HG03066 (cell line): ENCODE data around the gene SLC39A3.
"Not testable (repeated sequence)": the region's sequence is repeated elsewhere in the genome, so short reads cannot be mapped to it uniquely, and the experiment has no call there.

ENCODE experiments used
- ATAC-seq: cut with Tn5 transposase; IDR thresholded peaks from one replicate; pipeline ENCODE4 v1.9.1; 2021; ENCODE audit warnings: low read depth; ENCODE audit not compliant: unreplicated experiment

SLC39A3 gene

DNA sequence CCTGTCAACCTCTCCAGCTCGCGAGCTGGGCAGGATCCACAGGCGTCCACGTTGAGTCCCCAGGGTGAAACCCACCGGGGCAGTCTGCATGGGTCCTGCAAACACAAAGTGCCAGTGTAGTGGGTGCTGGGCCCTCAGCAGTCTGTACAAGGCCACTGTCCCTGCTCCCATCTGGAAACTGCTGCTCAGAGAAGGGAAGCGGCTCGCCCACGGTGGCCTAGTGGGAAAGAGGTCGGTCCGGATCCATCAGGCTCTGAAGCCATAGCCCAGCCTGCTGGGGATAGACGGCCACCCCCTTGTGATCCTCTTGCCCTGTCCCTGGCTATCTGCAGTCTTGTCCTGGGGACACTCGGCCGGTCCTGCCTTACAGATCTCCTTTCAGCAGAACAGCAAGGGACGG lies 16.1 kb downstream of the SLC39A3 start:
- ATAC-seq = no peak

DNA sequence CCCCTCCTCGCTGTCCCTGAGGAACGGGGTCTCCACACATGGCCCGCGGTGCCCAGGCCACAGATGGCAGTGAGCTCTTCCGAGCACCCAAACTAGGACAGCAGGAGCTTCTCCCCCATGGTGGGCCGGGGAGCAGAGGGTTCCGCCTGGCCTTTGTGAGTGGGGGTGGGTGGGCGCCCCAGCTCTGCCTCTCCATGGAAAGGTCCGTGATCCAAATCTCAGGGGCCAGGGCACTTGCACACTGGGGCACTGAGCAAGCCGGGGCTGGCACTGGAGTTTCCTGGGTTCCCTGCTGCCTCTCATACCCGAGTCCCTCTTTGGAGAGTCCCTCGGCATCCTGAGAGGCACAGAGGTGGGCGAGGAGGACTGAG lies 16.5 kb downstream of the SLC39A3 start:
- ATAC-seq = no peak

DNA sequence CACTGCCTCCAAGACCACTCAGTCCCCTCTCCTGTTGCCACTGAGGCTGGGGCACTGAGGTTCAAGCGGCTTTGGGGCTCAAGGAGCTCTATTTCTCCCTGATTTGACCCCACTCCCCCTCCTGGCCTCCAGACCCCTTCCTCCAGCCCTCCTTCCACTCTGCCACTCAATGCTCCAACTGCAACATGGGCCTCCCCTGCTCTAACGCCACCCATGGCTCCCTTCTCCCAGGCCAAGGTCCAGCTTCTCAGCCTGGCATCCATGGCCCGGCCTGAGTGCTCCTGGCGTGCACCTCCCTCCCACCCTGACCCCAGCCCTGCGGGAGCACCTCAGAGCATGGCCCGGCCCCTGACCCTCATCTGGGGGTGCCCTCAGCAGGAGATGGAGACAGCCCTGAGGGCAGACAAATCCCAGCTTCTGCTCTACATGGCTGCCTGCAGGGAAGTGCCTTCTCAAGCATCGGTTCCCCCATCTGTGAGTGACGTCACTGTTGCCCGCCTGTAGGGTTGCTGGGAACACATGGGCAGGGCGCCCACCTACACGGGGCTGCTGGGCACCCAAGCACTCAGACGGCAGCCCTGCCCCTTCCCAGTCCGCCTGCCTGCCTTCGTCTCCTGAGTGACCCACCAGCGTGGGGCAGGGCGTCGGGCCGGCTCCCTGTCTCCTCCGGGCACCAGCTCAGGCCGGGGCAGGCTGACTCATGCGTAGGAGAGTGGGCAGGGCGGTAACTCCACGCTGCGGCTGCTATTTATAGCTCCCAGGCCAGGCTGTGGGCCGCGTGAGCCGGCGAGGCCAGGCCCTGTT lies 17.1 kb downstream of the SLC39A3 start:
- ATAC-seq = no peak

DNA sequence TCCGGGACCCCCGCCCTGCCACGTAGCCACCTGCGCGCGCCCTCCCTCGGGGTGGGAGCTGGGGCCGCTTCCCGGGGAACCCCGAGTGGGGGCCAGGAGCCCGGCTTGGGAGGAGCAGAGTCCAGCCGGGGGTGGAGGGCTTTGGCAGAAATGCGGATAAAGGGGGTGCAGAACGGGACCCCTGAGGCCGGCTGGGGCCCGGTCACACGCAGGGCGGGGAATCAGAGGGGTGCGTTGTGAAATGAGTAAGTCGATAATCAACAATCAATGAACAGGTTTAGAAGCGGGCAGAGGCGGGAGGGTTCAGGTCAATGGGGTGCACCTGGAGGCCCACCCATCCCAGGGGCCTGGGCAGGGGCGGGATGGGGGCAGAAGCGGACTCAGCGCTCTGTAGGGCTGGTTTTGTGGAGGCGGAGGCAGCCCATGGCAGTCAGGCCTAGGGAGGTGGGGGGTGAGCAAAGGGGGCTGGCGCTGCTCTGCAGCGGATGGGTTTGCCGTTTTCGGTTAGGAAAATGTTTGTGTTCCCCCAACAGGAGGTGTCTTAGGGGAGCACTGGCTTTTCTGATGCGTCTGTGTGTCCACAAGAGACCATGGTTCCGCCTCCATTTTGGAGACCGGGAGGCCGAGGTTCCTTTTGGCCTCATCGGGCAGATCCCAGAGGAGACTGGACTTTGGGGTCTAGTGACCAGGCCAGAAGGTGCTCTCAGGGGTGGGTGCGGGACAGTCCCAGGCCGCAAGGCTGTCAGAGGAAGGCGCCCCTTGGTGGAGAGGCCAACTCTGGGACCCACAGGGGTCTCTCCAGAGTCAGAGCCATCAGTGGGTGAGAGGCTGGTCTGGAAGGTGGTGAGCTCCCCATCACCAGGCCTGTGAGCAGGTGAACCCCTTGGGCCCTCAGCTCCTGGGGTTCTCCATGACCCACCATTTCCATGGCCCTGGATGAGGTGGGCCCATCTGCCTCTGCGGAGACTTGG lies 18.0 kb downstream of the SLC39A3 start:
- ATAC-seq = no peak

DNA sequence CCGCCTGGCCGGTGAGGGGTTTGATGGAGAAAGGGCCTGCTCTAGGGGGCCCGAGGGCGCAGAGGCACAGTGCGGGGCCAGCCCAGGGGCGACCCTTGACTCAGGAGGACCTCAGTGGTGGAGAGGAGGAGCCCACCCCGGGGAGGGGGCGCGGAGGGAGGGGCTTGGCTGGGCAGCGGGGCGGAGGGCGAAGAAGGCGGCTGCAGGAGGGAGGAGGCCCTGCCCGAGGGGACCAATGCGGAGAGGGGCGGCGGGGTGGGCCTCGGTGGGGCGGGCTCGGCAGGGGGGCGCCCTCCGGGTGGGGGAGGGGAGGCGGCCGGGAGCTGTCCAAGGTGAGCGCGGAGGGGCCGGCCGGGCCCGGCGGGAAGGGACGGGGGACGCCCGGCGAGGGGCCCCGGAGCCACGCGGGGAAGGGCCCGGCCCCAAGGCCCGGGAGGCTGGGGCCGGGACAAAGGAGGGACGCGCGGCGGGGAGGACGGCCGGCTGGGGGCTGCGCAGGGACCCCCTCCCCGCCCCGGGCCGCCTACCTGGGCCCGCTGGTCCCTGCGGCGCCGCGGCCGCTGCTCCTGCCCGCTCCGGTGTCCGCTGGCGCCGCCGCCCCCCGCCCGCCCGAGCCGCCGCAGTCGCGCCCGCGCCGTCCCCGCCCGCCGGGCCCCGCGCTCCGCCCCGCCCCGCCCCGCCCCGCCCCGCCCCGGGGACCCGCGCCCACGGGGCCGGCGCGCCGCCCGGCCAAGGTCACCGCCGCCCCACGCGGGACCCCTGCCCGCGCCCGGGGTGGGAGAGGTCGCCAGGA lies 18.8 kb downstream of the SLC39A3 start, which contains the start of gene DIRAS1:
DIRAS1 (minus strand) TSS at position 596 of the 793 bp plus-strand sequence. CDS start 3,566 bp downstream, outside the sequence.
- ATAC-seq = no peak

DNA sequence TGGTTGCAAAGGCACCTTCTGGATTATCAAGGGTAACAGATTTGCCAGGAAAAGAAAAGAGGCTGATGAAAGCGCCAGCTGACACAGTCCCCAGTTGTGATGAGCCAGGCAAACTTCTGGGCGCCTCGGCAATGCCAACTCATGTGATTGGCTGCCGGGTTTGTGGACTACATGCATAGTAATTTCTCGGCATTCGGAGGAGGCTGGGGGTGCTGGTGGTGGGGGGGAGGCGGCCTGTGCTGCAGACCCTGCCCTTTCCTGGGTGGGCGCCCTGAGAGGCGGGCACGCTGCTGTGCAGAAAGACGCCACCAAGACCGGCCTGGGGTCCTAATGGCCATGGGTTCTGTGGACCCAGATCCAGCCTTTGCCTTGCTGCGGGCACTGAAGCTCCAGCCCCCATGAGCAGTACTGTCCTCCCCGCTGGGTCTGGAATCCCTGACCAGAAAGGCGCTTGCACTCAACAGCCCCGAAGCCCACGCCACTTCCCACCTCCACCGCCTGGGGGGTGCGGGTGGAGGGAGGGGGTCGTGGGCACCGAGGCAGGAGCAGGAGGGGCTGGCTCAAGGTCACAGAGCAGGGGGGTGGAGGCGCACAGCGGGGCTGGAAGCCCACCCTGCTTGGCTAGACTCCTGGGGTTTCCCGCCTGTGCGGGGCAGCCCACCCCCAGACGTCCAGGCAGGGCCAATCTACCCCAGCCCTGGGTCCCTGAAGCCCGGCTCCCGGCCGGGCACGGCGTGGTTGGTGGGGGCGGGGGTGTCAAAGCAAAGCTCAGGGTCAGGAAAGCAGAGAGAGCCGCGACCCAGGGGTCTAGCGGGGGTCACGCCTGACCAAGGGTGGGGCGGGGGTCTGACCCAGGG lies 19.7 kb downstream of the SLC39A3 start:
- no peak for ATAC-seq

DNA sequence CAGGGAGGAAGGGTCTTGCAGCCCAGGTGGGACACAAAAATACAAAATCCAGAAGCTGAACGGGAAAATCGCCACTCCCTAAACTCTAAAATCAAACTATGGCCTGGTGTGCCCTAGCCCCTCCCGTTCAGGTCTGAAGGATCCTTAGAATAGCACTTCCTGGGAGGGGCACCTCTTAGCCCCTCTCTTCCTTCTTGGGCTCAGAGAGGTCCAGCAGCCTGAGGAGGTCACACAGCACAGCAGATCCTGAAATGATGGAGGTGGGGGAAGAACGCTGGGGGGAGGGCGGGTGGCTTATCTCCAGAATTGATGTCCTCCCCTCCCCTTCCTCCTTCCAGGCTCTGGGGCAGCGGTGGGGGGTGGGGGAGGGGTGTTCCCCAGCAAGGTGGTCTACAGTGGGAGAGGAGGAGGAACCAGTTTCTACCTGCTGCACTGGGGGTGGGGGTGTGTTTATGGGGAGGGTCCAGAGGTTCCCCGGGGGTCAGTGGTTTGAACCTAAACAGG lies 20.5 kb downstream of the SLC39A3 start:
- no peak for ATAC-seq

DNA sequence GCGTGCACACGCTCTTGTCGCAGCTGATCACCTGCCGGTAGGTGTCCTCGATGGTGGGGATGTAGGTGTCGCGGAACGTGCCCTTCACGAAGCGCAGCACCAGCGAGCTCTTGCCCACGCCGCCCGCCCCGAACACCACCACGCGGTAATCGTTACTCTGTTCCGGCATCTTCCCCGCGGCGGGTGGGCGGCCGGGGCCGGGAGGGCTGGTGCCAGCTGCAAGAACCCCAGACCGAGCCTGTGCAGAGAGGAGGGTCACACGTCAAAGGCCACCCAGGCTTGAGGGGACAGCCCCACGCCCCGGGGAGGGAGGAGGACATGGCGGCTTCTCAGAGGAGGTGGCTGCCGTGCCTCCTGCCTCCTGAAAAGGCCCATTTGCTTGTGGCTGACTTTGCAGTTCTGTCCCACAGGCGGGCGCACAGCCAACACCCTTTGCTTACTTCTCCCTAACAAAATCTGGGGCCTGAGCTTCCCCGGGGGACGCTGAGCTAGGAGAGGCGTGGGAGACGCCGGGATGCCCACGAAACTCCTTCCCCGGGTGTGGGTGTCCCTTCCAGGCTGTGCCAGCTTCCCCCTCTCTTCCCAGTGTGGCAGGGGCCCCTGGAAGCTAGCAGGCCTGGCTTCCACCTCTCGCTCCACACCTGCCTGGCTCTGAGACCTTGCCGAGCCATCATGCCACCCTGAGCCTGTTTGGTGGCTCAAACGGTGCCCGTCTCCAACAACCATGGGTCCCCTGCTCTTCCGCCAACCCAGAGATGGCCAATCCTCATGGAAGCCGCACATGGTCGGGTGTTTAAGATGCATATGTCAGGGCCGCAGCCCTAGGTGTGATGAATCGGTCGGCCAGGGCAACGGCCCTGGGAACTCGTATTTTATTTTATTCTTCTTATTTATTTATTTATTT lies 21.9 kb downstream of the SLC39A3 start:
- no peak for ATAC-seq

DNA sequence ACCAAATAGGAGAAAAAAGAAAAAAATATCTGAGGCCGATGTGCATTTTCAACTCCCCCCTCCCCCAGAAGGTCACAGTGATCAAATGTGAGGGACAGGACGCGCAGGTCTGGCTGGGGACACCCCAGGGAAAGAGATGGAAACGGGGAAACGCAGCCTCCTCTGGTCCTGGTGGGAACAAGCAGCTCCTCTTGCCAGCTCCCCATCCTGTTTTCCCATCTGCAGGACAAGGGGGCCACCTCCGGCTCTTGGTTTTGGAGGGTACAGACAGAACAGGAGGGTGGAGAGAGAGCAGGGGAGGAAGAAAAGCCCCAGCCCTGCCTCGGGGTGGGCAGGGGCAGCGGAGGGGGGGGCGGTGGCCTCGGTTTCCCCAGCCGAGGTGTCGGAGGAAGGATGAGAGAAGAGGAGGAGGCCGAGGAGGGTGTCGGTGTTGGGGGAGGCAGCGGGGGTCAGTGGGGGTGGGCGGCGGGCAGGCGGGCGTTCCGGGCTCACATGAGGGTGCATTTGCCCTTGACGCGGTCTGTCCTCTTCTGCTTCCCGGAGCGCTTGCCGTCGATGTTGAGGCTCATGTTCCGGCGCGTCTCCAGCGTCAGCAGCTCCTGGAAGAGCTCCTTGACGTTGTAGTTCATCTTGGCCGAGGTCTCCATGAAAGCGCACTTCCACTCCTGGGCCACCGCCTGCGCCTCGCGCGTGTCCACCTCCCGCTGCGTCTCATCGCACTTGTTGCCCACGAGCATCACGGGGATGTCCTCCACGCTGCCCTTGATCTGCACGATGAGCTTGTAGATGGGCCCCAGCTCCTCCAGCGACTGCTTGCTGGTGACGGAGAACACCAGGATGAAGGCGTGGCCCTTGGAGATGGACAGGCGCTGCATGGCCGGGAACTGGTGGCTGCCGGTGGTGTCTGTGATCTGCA lies 22.8 kb downstream of the SLC39A3 start:
- ATAC-seq = no peak

DNA sequence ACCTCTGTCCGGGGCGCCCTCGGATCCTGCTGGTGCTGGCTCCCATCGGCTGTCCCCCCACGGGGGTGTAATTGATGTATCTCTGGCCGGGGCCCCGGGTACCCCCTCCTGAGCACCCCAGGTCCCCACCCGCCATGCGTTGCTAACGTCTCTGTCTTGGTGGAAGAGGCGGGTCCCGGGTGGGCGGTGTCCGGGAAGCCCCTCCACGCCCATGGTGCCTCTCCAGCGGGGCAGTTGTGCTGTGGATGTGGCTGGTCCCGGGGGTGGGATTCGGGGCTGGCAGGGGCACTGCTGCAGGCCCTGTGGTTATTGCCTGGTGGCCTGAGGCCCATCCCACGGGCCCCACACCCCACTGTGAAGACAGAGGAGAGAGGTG lies 23.6 kb downstream of the SLC39A3 start:
- no peak for ATAC-seq

DNA sequence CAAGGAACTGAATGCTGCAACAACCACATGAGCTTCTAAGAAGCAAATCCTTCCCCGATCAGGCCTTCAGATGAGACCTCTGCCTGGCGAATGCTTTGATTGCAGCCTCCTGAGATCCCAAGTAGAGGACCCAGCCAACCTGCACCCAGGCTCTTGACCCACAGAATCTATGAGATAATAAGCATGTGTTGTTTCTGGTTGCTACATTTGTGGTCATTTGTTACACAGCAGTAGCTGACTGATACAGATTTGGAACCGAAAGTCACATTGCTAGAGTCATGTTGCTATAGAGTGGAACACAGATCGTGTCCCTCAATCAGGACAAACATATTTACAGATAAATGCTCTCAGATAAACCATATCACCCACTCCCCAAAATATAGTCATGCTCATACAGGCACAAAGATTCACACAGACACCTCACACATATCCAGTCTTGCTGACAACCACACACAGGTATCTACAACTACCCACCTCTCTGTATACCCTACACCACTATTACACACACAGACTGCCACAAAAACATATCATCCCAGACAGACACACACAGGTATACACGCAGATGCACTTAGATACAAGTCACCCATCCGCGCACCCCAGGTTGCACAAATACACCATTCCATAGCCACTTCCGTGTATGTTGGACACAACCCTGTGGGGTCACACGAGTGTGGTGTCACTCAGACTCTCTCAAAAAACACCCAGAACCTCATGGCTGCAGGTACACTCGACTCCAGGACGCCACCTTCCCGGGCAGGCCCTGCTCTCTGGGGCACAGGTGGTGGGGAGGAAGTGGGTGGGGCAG lies 24.1 kb downstream of the SLC39A3 start:
- ATAC-seq = no peak

DNA sequence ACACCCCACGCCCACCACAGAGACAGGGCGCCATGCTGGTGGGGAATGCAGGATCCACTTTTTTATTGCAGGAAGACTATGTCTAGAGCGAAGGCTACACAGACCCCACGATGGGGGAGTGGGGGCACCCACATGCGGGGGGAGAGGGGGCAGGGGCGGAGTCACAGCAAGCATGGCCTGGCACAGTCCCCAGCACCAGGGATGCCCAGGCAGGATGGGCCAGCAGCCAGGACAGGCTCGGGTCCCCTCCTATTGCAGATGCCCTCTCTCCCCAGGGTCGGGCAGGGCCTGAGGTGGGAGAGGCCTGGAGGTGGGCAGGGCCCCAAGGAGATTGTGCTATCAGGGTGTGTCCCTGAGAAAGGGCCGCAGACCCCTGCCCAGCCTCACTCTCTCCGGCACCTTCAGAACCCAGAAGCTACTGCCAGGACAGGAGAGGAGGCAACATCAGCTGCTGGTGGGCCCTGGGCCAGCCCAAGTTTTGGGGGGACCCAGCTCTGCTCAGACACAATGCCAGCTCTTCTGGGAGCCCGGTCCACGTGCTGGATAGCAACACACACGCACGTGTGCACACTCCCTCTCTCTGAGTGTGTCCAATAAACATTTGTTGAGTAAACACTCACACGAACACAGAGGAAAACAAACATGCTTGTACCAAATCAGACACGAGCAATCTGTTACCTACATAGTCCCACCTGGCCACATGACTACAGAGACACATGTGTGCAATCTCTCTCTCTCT lies 25.1 kb downstream of the SLC39A3 start:
- no peak for ATAC-seq

DNA sequence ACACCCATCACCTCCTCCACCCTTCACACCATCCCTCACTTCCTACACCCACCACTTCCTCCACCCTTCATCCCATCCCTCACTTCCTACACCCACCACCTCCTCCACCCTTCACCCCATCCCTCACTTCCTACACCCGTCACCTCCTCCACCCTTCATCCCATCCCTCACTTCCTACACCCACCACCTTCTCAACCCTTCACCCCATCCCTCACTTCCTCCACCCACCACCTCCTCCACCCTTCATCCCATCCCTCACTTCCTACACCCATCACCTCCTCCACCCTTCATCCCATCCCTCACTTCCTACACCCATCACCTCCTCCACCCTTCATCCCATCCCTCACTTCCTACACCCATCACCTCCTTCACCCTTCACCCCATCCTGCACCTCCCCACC lies 25.7 kb downstream of the SLC39A3 start:
- ATAC-seq = not testable (repeated sequence)

DNA sequence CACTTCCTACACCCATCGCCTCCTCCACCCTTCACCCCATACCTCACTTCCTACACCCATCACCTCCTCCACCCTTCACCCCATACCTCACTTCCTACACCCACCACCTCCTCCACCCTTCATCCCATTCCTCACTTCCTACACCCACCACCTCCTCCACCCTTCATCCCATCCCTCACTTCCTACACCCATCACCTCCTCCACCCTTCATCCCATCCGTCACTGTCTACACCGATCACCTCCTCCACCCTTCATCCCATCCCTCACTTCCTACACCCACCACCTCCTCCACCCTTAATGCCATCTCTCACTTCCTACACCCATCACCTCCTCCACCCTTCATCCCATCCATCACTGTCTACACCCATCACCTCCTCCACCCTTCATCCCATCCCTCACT lies 26.6 kb downstream of the SLC39A3 start:
- not testable (repeated sequence) for ATAC-seq

DNA sequence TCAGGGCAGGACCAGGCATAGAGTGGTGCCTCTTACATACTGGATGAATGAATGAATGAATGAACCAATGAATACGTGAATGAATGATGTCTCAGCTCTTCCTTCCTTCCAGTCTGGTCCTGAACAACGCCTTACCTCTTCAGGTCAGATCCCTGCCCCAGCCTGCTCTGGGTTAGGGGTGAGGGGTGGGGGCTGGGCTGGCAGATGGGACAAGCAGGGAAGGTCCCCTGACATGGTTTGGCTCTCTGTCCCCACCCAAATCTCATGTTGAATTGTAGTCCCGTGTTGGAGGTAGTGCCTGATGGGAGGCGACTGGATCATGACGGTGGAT lies 28.0 kb downstream of the SLC39A3 start:
- ATAC-seq = no peak

DNA sequence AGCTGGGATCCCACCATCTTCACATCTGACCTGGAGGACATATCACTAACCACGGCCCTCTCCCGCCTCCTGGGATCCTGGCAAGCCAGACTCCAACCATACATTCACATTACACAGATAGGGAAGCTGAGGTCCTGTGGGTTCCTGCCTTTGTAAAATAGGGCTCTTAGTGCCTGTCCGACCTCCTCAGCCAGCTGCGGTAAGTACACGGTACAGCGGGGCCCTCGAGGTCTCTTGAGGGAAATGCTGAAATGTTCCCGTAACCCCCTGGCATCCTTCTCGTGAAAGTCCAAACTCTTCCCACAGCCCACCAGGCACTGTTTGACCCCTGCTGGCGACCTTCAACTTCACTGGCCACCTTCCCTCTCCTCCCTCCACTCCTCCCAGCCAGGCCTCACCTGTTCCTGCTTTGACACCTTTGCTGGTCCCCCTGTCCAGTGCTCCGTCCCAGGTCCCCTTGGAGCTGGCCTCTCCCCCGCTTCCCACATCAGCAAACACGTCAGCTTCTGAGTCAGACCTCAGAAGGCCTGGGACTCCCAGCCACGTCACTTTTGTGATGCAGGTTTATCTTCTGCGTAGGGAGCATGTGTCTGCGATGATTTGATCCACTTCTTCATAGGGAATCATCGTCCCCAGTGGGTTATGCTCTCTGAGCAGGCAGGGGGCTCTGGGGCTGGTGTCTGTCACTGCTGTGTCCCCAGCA lies 28.5 kb downstream of the SLC39A3 start:
- no peak for ATAC-seq
